Activated T-cell treated with anti-CD3 and anti-CD28 coated beads, Interleukin-2, amount 50 U/mL, for 24 hours (primary cell): Measurements from ENCODE around the gene ZNF573.
A peak's percentile ranks its signal among the peaks of the same experiment; 100 is the strongest.
"Not testable (repeated sequence)": the region's sequence is repeated elsewhere in the genome, so short reads cannot be mapped to it uniquely, and the experiment has no call there.

Experiments used
- DNase-seq: peaks from one replicate; pipeline ENCODE4 v3.0.0-alpha.2; 2020
- H3K27ac Mint-ChIP-seq: 2 replicates; pipeline ENCODE4 v1.8.0; 2020; ENCODE audit warnings: mild to moderate bottlenecking, mixed read lengths
- H3K27me3 Mint-ChIP-seq: 2 replicates; pipeline ENCODE4 v1.8.0; 2020; ENCODE audit warnings: mixed read lengths
- H3K36me3 Mint-ChIP-seq: 2 replicates; pipeline ENCODE4 v1.8.0; 2020; ENCODE audit warnings: low read depth, mixed read lengths
- H3K4me1 Mint-ChIP-seq: 2 replicates; pipeline ENCODE4 v1.8.0; 2020; ENCODE audit warnings: low read depth, mixed read lengths
- H3K4me3 Mint-ChIP-seq: 2 replicates; pipeline ENCODE4 v1.8.0; 2020; ENCODE audit warnings: mild to moderate bottlenecking, moderate library complexity, mixed read lengths
- H3K9me3 Mint-ChIP-seq: 2 replicates; pipeline ENCODE4 v1.8.0; 2020; ENCODE audit warnings: mixed read lengths

The ZNF573 gene

GRCh38 chr19:37779127-37780005, at the start of gene ZNF573:
ZNF573 (minus strand) TSS chr19:37779586; CDS start chr19:37773729, 5,857 bp downstream.
- peak within 1 kb of the TSS; percentile 89 for H3K4me3 Mint-ChIP-seq
- H3K9me3 Mint-ChIP-seq: peaks cover 32% of the 10 kb centered on the region
- no peaks in the 10 kb centered on the region for H3K27me3 Mint-ChIP-seq

GRCh38 chr19:37817180-37817981, 38.0 kb upstream of the ZNF573 start:
- peak overlapping the region; percentile 45 for H3K4me3 Mint-ChIP-seq
- H3K27ac Mint-ChIP-seq: no peak overlapping the region
- peaks cover 48% of the 10 kb centered on the region for H3K9me3 Mint-ChIP-seq
- DNase-seq: peak; percentile 50
- peaks cover 13% of the 10 kb centered on the region for H3K36me3 Mint-ChIP-seq
- peaks cover 6% of the 10 kb centered on the region for H3K4me1 Mint-ChIP-seq
- H3K27me3 Mint-ChIP-seq: peaks cover 33% of the 10 kb centered on the region

More at GRCh38 chr19:37779127-37780005, at the start of gene ZNF573:
- Mint-ChIP-seq H3K4me1 (peaks cover 40% of the 10 kb centered on the region), H3K36me3 (peaks cover 63% of the 10 kb centered on the region), H3K27ac (peak within 1 kb of the TSS; percentile 96)
- DNase-seq: peak; percentile 85

GRCh38 chr19:37815611-37816010, 36.2 kb upstream of the ZNF573 start:
- Mint-ChIP-seq H3K36me3 (peaks cover 13% of the 10 kb centered on the region), H3K9me3 (peaks cover 41% of the 10 kb centered on the region), H3K27me3 (peaks cover 32% of the 10 kb centered on the region)
- DNase-seq, H3K4me3 Mint-ChIP-seq, H3K4me1 Mint-ChIP-seq, H3K27ac Mint-ChIP-seq: not testable (repeated sequence)

- Mint-ChIP-seq H3K36me3 (peaks cover 16% of the 10 kb centered on the region), H3K9me3 (peaks cover 39% of the 10 kb centered on the region), H3K27me3 (peaks cover 23% of the 10 kb centered on the region), H3K27ac (no peak overlapping the region), H3K4me3 (no peak overlapping the region), H3K4me1 (peaks cover 6% of the 10 kb centered on the region)
- DNase-seq: no peak
These were observed 34.0 kb upstream of the ZNF573 start for GRCh38 chr19:37813340-37813739.

- H3K36me3 Mint-ChIP-seq: peaks cover 7% of the 10 kb centered on the region
- no peaks in the 10 kb centered on the region for H3K27me3 Mint-ChIP-seq
- DNase-seq: no peak
- H3K9me3 Mint-ChIP-seq: peaks cover 41% of the 10 kb centered on the region
- no peak overlapping the region for H3K4me3 Mint-ChIP-seq
- H3K4me1 Mint-ChIP-seq: no peaks in the 10 kb centered on the region
- H3K27ac Mint-ChIP-seq: no peak overlapping the region
These were observed 30.0 kb upstream of the ZNF573 start for GRCh38 chr19:37809366-37809765.

GRCh38 chr19:37803249-37803840, 24.0 kb upstream of the ZNF573 start:
- Mint-ChIP-seq H3K4me3 (no peak overlapping the region), H3K27me3 (no peaks in the 10 kb centered on the region), H3K9me3 (peaks cover 67% of the 10 kb centered on the region), H3K4me1 (no peaks in the 10 kb centered on the region), H3K27ac (no peak overlapping the region), H3K36me3 (peaks cover 26% of the 10 kb centered on the region)
- DNase-seq: no peak

GRCh38 chr19:37790244-37790925, 11.0 kb upstream of the ZNF573 start:
- no peaks in the 10 kb centered on the region for H3K27me3 Mint-ChIP-seq
- H3K9me3 Mint-ChIP-seq: peaks cover 49% of the 10 kb centered on the region
- H3K27ac Mint-ChIP-seq: no peak overlapping the region
- no peak for DNase-seq
- peaks cover 21% of the 10 kb centered on the region for H3K36me3 Mint-ChIP-seq
- H3K4me1 Mint-ChIP-seq: no peaks in the 10 kb centered on the region
- H3K4me3 Mint-ChIP-seq: no peak overlapping the region

- Mint-ChIP-seq H3K27ac (peak overlapping the region; percentile 96), H3K9me3 (peaks cover 35% of the 10 kb centered on the region), H3K4me3 (peak overlapping the region; percentile 89), H3K27me3 (no peaks in the 10 kb centered on the region), H3K4me1 (peaks cover 42% of the 10 kb centered on the region), H3K36me3 (peaks cover 68% of the 10 kb centered on the region)
- DNase-seq: no peak
These were observed 716 bp downstream of the ZNF573 start for GRCh38 chr19:37778613-37779126.

- Mint-ChIP-seq H3K36me3 (peaks cover 89% of the 10 kb centered on the region), H3K9me3 (peaks cover 39% of the 10 kb centered on the region), H3K4me3 (no peak overlapping the region), H3K27me3 (no peaks in the 10 kb centered on the region), H3K27ac (no peak overlapping the region), H3K4me1 (peaks cover 19% of the 10 kb centered on the region)
- DNase-seq: no peak
These were observed 8.4 kb downstream of the ZNF573 start for GRCh38 chr19:37770985-37771384.

- Mint-ChIP-seq H3K4me1 (no peaks in the 10 kb centered on the region), H3K27me3 (no peaks in the 10 kb centered on the region), H3K9me3 (peaks cover 32% of the 10 kb centered on the region), H3K27ac (no peak overlapping the region), H3K4me3 (no peak overlapping the region), H3K36me3 (peaks cover 83% of the 10 kb centered on the region)
- no peak for DNase-seq
These were observed 15.9 kb downstream of the ZNF573 start for GRCh38 chr19:37763488-37763887.

GRCh38 chr19:37757683-37758082, 21.7 kb downstream of the ZNF573 start:
- not testable (repeated sequence) for H3K4me3 Mint-ChIP-seq

GRCh38 chr19:37738371-37738770, 41.0 kb downstream of the ZNF573 start:
- DNase-seq: no peak
- no peak overlapping the region for H3K4me3 Mint-ChIP-seq
- H3K9me3 Mint-ChIP-seq: peaks cover 77% of the 10 kb centered on the region
- H3K4me1 Mint-ChIP-seq: no peaks in the 10 kb centered on the region
- no peak overlapping the region for H3K27ac Mint-ChIP-seq
- no peaks in the 10 kb centered on the region for H3K27me3 Mint-ChIP-seq
- peaks cover 94% of the 10 kb centered on the region for H3K36me3 Mint-ChIP-seq

More at GRCh38 chr19:37757683-37758082, 21.7 kb downstream of the ZNF573 start:
- H3K36me3 Mint-ChIP-seq: peaks cover 82% of the 10 kb centered on the region
- peaks cover 34% of the 10 kb centered on the region for H3K9me3 Mint-ChIP-seq
- H3K4me1 Mint-ChIP-seq, H3K27me3 Mint-ChIP-seq, H3K27ac Mint-ChIP-seq, DNase-seq: not testable (repeated sequence)

- Mint-ChIP-seq H3K27ac (no peak overlapping the region), H3K4me3 (no peak overlapping the region), H3K9me3 (peaks cover 18% of the 10 kb centered on the region), H3K27me3 (no peaks in the 10 kb centered on the region), H3K36me3 (peaks cover 22% of the 10 kb centered on the region), H3K4me1 (no peaks in the 10 kb centered on the region)
- DNase-seq: no peak
These were observed 54.2 kb downstream of the ZNF573 start for GRCh38 chr19:37725181-37725580.

- peaks cover 22% of the 10 kb centered on the region for H3K9me3 Mint-ChIP-seq
- peak overlapping the region; percentile 92 for H3K4me3 Mint-ChIP-seq
- H3K27ac Mint-ChIP-seq: peak overlapping the region; percentile 91
- peaks cover 37% of the 10 kb centered on the region for H3K36me3 Mint-ChIP-seq
- peaks cover 21% of the 10 kb centered on the region for H3K4me1 Mint-ChIP-seq
- no peaks in the 10 kb centered on the region for H3K27me3 Mint-ChIP-seq
- DNase-seq: no peak
These were observed 59.5 kb downstream of the ZNF573 start for GRCh38 chr19:37719927-37720265.
